K562 (cell line): Measurements from ENCODE around the gene NEDD8. TPM values are rescaled to one million over a fixed set of nuclear protein-coding genes. Genes with fewer than 3 reads are reported as not detected.

Experiments used
- ATAC-seq: fragments of 200-7000 bp; cut with Tn5 transposase; 3 replicates; pipeline ENCODE4 v1.9.1; 2020; ENCODE audit warnings: moderate library complexity
- BruUV-seq: library from RNA; stranded (reverse); fragments of 400-500 nt; replicated peaks from 2 replicates; lab custom pipeline; 2021; lab: Mats Ljungman, UMichigan
- CTCF ChIA-PET: fragments of 300-600 bp; formaldehyde crosslinking; extraction: SDS; loops from one replicate; lab custom pipeline; 2021; ENCODE audit warnings: low intra/inter-chr PET ratio; lab: Yijun Ruan, JAX
- POLR2A ChIA-PET: fragments of 300-600, 350-650 bp; sonication (Branson Sonifier 250); formaldehyde crosslinking; extraction: SDS; loops from one replicate; lab custom pipeline; 2021; ENCODE audit warnings: antibody characterized with exemption, inconsistent platforms; lab: Yijun Ruan, JAX
- DNase-seq, 4 experiments: peaks; one replicate each; pipeline versions ENCODE4 v3.0.0 to v3.0.0-alpha.2; 2011 to 2018; ENCODE audit warnings: low spot score in 3 of 4, mixed read lengths in 3 of 4; ENCODE audit errors: extremely low read depth in 1 of 4
- FAIRE-seq: peaks from 2 replicates; lab custom pipeline; 2011; peaks lifted over from hg19 to GRCh38; lab: Jason Lieb, UNC
- H2AFZ ChIP-seq: 2 replicates; pipeline ENCODE4 v1.6.0; 2011; ENCODE audit warnings: low read depth, low read length, control low read depth, inconsistent platforms
- H3K27ac ChIP-seq: fragments of 200-600 bp; 3 replicates; pipeline ENCODE4 v1.8.0; 2011; ENCODE audit warnings: low read depth, mild to moderate bottlenecking, control low read depth, inconsistent platforms, low read length, moderate library complexity, mixed read lengths; ENCODE audit errors: extremely low read depth
- H3K27me3 ChIP-seq, 2 experiments: fragments of 300-600 bp in 1 of 2; 2 replicates in 1 of 2; 3 replicates in 1 of 2; pipeline versions ENCODE4 v1.6.0 to v1.8.0; 2011; ENCODE audit warnings: inconsistent platforms in 2 of 2, low read length in 2 of 2, mild to moderate bottlenecking in 1 of 2, mixed read lengths in 1 of 2, moderate library complexity in 1 of 2; ENCODE audit not compliant: control insufficient read depth in 2 of 2, insufficient read depth in 2 of 2
- H3K36me3 ChIP-seq: fragments of 300-600 bp; 3 replicates; pipeline ENCODE4 v1.8.0; 2011; ENCODE audit warnings: mild to moderate bottlenecking, low read length, inconsistent platforms; ENCODE audit not compliant: control insufficient read depth, insufficient read depth
- H3K4me1 ChIP-seq, 2 experiments: fragments of 200-600 bp in 1 of 2; replicated peaks in 1 of 2; 2 replicates in 1 of 2; 3 replicates in 1 of 2; pipeline versions ENCODE4 v1.5.1 to v1.8.0; 2011; ENCODE audit warnings: inconsistent platforms in 2 of 2, low read length in 2 of 2, mild to moderate bottlenecking in 1 of 2, mixed read lengths in 1 of 2, moderate library complexity in 1 of 2; ENCODE audit not compliant: control insufficient read depth in 2 of 2, insufficient read depth in 2 of 2
- H3K4me2 ChIP-seq: 2 replicates; pipeline ENCODE4 v1.6.1; 2011; ENCODE audit warnings: low read length, control low read depth, inconsistent platforms, mixed read lengths; ENCODE audit not compliant: insufficient read depth
- H3K4me3 ChIP-seq: fragments of 200-600 bp; sonication (generic), shearing (Covaris generic); 2 replicates; pipeline ENCODE4 v1.5.1; 2016; ENCODE audit warnings: control low read depth, inconsistent platforms
- H3K79me2 ChIP-seq: fragments of 200-600 bp; 3 replicates; pipeline ENCODE4 v1.8.0; 2011; ENCODE audit warnings: low read length, inconsistent platforms; ENCODE audit not compliant: control insufficient read depth, insufficient read depth
- H3K9ac ChIP-seq, 2 experiments: 2 replicates each; pipeline versions ENCODE4 v1.6.0 to v1.6.1; 2011; ENCODE audit warnings: low read depth in 2 of 2, low read length in 2 of 2, control low read depth in 1 of 2, inconsistent platforms in 1 of 2, mild to moderate bottlenecking in 1 of 2, mixed read lengths in 1 of 2; ENCODE audit not compliant: insufficient read depth in 1 of 2
- H3K9me1 ChIP-seq: one replicate; pipeline ENCODE4 v1.6.0; 2011; ENCODE audit warnings: inconsistent platforms, mild to moderate bottlenecking, low read length, moderate library complexity; ENCODE audit not compliant: control insufficient read depth, insufficient read depth
- H3K9me3 ChIP-seq: replicated peaks from 2 replicates; pipeline ENCODE4 v1.5.1; 2011; ENCODE audit warnings: low read depth, low read length, inconsistent platforms; ENCODE audit not compliant: control insufficient read depth, insufficient read depth
- H4K20me1 ChIP-seq: replicated peaks from 2 replicates; pipeline ENCODE4 v1.6.1; 2011; ENCODE audit warnings: low read length, inconsistent platforms, mixed read lengths; ENCODE audit not compliant: control insufficient read depth, insufficient read depth
- C11orf30 ChIP-seq: fragments of 450-650 bp; IDR thresholded peaks from 2 replicates; pipeline ENCODE4 v1.6.1; 2016; ENCODE audit warnings: low read depth, mild to moderate bottlenecking
- MAFF ChIP-seq: IDR thresholded peaks from 2 replicates; pipeline ENCODE4 v1.6.1; 2012; ENCODE audit warnings: low read length, improper control_type of control experiment
- MAFG ChIP-seq: fragments of 450-650 bp; conservative IDR thresholded peaks from 2 replicates; pipeline ENCODE4 v1.6.1; 2016; ENCODE audit warnings: missing genetic modification characterization, missing compliant biosample characterization
- SREBF1 ChIP-seq: fragments of 150-350 bp; IDR thresholded peaks from 2 replicates; pipeline ENCODE4 v1.6.1; 2014; ENCODE audit warnings: antibody characterized with exemption, low read depth, low read length, borderline replicate concordance
- ZNF316 ChIP-seq: fragments of 450-650 bp; IDR thresholded peaks from 2 replicates; pipeline ENCODE4 v1.6.1; 2016
- WGBS: fragments of 100-300 bp; shearing (Covaris generic); methylation state at CpG from one replicate; pipeline ENCODE4 v1.1.6; 2016; ENCODE audit warnings: low coverage, mixed read lengths; ENCODE audit not compliant: insufficient coverage; ENCODE audit errors: missing lambda C conversion rate; 5-methylcytosine and 5-hydroxymethylcytosine counted together
- in situ Hi-C: fragments of 300-500 bp; cut with MboI; formaldehyde crosslinking; loops from 4 replicates; pipeline ENCODE4 v1.15.0; 2018; ENCODE audit warnings: inconsistent platforms, mixed read lengths
- intact Hi-C: fragments of 100-400 bp; cut with micrococcal nuclease; formaldehyde crosslinking; loops from 2 replicates; pipeline ENCODE4 v1.14.2; 2022
- polyA plus RNA-seq, 8 experiments: library from polyadenylated mRNA; depleted of rRNA in 4 of 8; stranded (reverse) in 5 of 8; unstranded in 3 of 8; fragments of >200 nt; fragmentation: Nextera tagmentation in 2 of 8; fragmentation: Illumina TruSeq in 1 of 8; extraction: Ambion mirVana in 2 of 8; extraction: Trizol in 1 of 8; gene quantifications; 2 replicates each; pipeline versions ENCODE4 v1.2.1 to v1.2.3, GENCODE V29; 2011 to 2014; ENCODE audit warnings: inconsistent platforms in 1 of 8, missing spikeins in 1 of 8
- total RNA-seq, 7 experiments: library from RNA; depleted of rRNA in 6 of 7; stranded (reverse); fragments of >200 nt in 6 of 7; fragmentation: Illumina TruSeq in 2 of 7; extraction: Trizol in 2 of 7; gene quantifications; 2 replicates each; pipeline versions ENCODE4 v1.2.1 to v1.2.3, GENCODE V29; 2011 to 2021; ENCODE audit warnings: low replicate concordance in 1 of 7

The NEDD8 gene
- total and polyA plus RNA-seq, 9 of the 15 experiments (the other 6 are each of a cell fraction or from before 2014, with no cell fraction given), result 142 to 691 (median 260) TPM

DNA sequence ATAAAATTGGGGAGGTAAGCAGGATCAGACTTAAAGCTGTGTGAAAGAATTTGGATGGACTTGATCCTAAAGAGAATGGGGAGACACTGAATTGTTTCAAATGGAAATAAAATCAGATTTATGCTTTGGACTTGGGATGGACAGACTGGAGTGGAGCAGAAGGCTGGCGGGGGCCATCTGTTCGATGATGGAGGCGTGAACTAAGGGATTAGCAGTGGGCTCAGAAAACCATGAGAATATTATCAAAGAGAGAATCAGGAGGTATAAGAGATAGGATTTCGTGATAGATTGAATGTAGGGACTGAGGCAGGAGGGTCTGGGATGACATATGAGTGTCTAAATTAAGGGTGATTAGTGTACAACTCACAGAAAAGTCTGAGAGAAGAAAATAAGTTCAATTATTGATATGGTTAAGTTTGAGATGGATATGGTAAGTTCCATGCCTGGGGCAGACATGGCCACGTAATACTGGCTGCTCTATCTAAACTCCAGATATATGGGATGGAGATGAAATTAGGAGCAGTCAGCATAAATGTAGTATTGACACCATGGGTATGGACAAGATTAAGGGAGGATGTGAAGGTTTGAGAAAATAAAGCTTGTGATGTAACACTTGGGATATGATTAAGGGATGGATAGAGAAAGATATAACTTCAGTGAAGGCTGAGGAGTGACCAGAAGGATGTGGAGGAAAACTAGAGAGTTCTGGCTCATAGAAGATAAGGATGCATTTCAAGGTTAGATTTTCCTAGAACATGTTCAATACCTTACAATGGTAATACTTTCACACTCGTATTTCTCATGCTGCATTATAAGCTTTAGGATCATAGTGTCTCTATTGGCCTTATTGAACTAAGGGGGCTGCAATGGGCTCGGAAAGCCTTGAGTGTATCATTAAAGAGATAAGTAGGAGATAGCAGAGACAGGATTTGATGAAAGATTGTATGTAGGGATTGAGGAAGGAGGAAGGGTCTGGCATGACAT is 27.7 kb downstream of the NEDD8 start:
- Histone ChIP-seq H2AFZ (no peak overlapping the region), H3K4me1 (peaks cover 8 to 13% of the 10 kb centered on the region in 2 experiments; a peak in 4 of 5 replicates), H3K9me1 (no peaks in the 10 kb centered on the region), H3K9me3 (0 out of 2 replicates have a peak, but pooled peaks cover 2% of the 10 kb centered on the region), H3K4me3 (no peak overlapping the region), H4K20me1 (no peaks in the 10 kb centered on the region; the same call in 1 of the 2 replicates), H3K27ac (no peak overlapping the region), H3K4me2 (no peak overlapping the region), H3K9ac (no peak overlapping the region), H3K79me2 (no peaks in the 10 kb centered on the region), H3K27me3 (no peaks in the 10 kb centered on the region), H3K36me3 (peaks cover 50% of the 10 kb centered on the region; the same call in 2 of the 3 replicates)
- no TSS peak for BruUV-seq
- no peak for FAIRE-seq
- POLR2A ChIA-PET, result interaction anchor here (0.7 to 1.7 kb wide), 2 partner anchors 9 kb away, joined by 3 to 5 read pairs; partner anchors contain the start of genes CHMP4A and TM9SF1
- no peak for DNase-seq
- CTCF ChIA-PET, result no interaction called here
- TF ChIP-seq C11orf30, result peak; percentile 62
- TF ChIP-seq ZNF316, result peak; percentile 81
- peak; percentile 35; the same call in 1 of the 2 replicates for TF ChIP-seq MAFG (tag)
- no peak for TF ChIP-seq SREBF1
- TF ChIP-seq MAFF, result 0 out of 2 replicates have a peak, but pooled peaks have one; percentile 14
- in situ Hi-C loops (no loop called here), intact Hi-C loops (no loop called here)
- 74% methylated on average over 6 of the region's 7 CpGs for WGBS
- ATAC-seq, result no peak
